ENCODE measurements around the gene TBC1D16. TPM values are rescaled to one million over a fixed set of nuclear protein-coding genes. Genes with fewer than 3 reads are reported as not detected.

The TBC1D16 gene
- polyA plus RNA-seq, 1 experiment, result 9.0 TPM

- POLR2A ChIA-PET, result no interaction called here
- DNase-seq (ENCODE audit: low read depth), result no peak
- TF ChIP-seq CTCF (IDR thresholded peaks at IDR 0.05; ENCODE audit: insufficient read depth, low read depth, low read length), result no peak
- CTCF ChIA-PET, result no interaction called here
- Histone ChIP-seq H3K36me3 (ENCODE audit: control insufficient read depth, insufficient read depth, low read length) (no peaks in the 10 kb centered on the region), H3K27me3 (ENCODE audit: control insufficient read depth, insufficient read depth, low read length) (no peaks in the 10 kb centered on the region), H3K4me3 (ENCODE audit: low read depth, low read length) (no peak overlapping the region)
These were observed 28.3 kb upstream of the TBC1D16 start for GRCh38 chr17:80063830-80064585.

- ChIA-PET POLR2A (no interaction called here), CTCF (interaction anchor here (1.8 kb wide), 1 partner anchor 40 kb away, joined by 6 read pairs; the partner anchor contains the start of gene GAA)
- H3K27me3 ChIP-seq (ENCODE audit: control insufficient read depth, insufficient read depth, low read length), result no peaks in the 10 kb centered on the region
- no peak overlapping the region for H3K4me3 ChIP-seq (ENCODE audit: low read depth, low read length)
- DNase-seq (ENCODE audit: low read depth), result no peak
- no peak for TF ChIP-seq CTCF (IDR thresholded peaks at IDR 0.05; ENCODE audit: insufficient read depth, low read depth, low read length)
- no peaks in the 10 kb centered on the region for H3K36me3 ChIP-seq (ENCODE audit: control insufficient read depth, insufficient read depth, low read length)
These were observed 25.7 kb upstream of the TBC1D16 start for GRCh38 chr17:80061421-80061820.

GRCh38 chr17:80060644-80061043 is 25.0 kb upstream of the TBC1D16 start:
- ChIA-PET CTCF (no interaction called here), POLR2A (no interaction called here)
- Histone ChIP-seq H3K36me3 (ENCODE audit: control insufficient read depth, insufficient read depth, low read length) (no peaks in the 10 kb centered on the region), H3K27me3 (ENCODE audit: control insufficient read depth, insufficient read depth, low read length) (no peaks in the 10 kb centered on the region), H3K4me3 (ENCODE audit: low read depth, low read length) (no peak overlapping the region)
- no peak for DNase-seq (ENCODE audit: low read depth)
- no peak for TF ChIP-seq CTCF (IDR thresholded peaks at IDR 0.05; ENCODE audit: insufficient read depth, low read depth, low read length)

GRCh38 chr17:80058311-80058955 is 22.8 kb upstream of the TBC1D16 start:
- Histone ChIP-seq H3K36me3 (ENCODE audit: control insufficient read depth, insufficient read depth, low read length) (no peaks in the 10 kb centered on the region), H3K27me3 (ENCODE audit: control insufficient read depth, insufficient read depth, low read length) (no peaks in the 10 kb centered on the region), H3K4me3 (ENCODE audit: low read depth, low read length) (no peak overlapping the region)
- ChIA-PET CTCF (interaction anchor here (0.9 to 1.7 kb wide), 3 partner anchors 24 to 43 kb away, joined by 3 to 6 read pairs (median 3); partner anchors contain the start of gene GAA), POLR2A (no interaction called here)
- no peak for DNase-seq (ENCODE audit: low read depth)
- no peak for TF ChIP-seq CTCF (IDR thresholded peaks at IDR 0.05; ENCODE audit: insufficient read depth, low read depth, low read length)

GRCh38 chr17:80055597-80055996 is 19.9 kb upstream of the TBC1D16 start:
- no peak for TF ChIP-seq CTCF (IDR thresholded peaks at IDR 0.05; ENCODE audit: insufficient read depth, low read depth, low read length)
- CTCF ChIA-PET, result interaction anchor here (0.9 to 1.1 kb wide), 3 partner anchors 33 to 49 kb away, joined by 3 read pairs; partner anchors contain the start of gene GAA
- POLR2A ChIA-PET, result no interaction called here
- no peak for DNase-seq (ENCODE audit: low read depth)
- peaks cover 3% of the 10 kb centered on the region; the same call in 1 of the 2 replicates for H3K36me3 ChIP-seq (ENCODE audit: control insufficient read depth, insufficient read depth, low read length)
- H3K27me3 ChIP-seq (ENCODE audit: control insufficient read depth, insufficient read depth, low read length), result no peaks in the 10 kb centered on the region
- H3K4me3 ChIP-seq (ENCODE audit: low read depth, low read length), result no peak overlapping the region
